Measurements from ENCODE around the gene ENPP4. TPM values are rescaled to one million over a fixed set of nuclear protein-coding genes. Genes with fewer than 3 reads are reported as not detected.
A peak's percentile ranks its signal among the peaks of the same experiment; 100 is the strongest.
"Not testable (repeated sequence)": the region's sequence is repeated elsewhere in the genome, so short reads cannot be mapped to it uniquely, and the experiment has no call there.

ENPP4 gene
- total RNA-seq, 2 experiments from 2014 or later: 6.6 to 7.3 TPM

DNA sequence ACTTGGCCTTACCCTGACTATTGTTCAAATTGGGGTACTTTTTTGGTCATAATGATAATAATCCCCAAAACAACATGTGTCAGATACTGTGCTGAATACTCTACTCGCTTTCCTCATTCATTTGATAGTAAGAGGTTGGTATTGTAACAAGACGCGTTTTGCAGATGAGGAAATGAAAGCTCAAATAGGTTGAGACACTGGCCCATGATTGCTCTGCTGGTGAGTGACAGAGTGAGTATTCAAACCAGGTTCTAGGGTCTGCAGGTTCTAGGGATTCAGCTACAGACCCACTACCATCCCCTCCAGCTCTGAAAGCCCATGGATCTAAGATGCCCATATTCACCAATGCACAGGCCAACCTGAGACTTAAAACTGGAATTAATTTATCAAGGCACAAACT lies 1.3 kb upstream of the ENPP4 start:
- ATAC-seq (no peak), DNase-seq (no peak)
- Mint-ChIP-seq H3K4me1 (ENCODE audit: low read depth) (peaks cover 25% of the 10 kb centered on the region), H3K9me3 (no peaks in the 10 kb centered on the region), H3K4me3 (peak overlapping the region; percentile 92), H3K27ac (no peak overlapping the region), H3K27me3 (no peaks in the 10 kb centered on the region), H3K36me3 (ENCODE audit: low read depth) (no peaks in the 10 kb centered on the region)
- intact Hi-C loops (cut with micrococcal nuclease): loop anchor here (2.0 kb wide), 1 partner anchor 42 kb away; the partner anchor contains the start of gene ENPP5
- TF ChIP-seq, protein P1, sequence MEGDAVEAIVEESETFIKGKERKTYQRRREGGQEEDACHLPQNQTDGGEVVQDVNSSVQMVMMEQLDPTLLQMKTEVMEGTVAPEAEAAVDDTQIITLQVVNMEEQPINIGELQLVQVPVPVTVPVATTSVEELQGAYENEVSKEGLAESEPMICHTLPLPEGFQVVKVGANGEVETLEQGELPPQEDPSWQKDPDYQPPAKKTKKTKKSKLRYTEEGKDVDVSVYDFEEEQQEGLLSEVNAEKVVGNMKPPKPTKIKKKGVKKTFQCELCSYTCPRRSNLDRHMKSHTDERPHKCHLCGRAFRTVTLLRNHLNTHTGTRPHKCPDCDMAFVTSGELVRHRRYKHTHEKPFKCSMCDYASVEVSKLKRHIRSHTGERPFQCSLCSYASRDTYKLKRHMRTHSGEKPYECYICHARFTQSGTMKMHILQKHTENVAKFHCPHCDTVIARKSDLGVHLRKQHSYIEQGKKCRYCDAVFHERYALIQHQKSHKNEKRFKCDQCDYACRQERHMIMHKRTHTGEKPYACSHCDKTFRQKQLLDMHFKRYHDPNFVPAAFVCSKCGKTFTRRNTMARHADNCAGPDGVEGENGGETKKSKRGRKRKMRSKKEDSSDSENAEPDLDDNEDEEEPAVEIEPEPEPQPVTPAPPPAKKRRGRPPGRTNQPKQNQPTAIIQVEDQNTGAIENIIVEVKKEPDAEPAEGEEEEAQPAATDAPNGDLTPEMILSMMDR (IDR thresholded peaks at IDR 0.05): no peak
- ChIA-PET CTCF (interaction anchor here (1.1 to 2.0 kb wide), 5 partner anchors 14 to 198 kb away, joined by 4 to 15 read pairs (median 5); no protein-coding TSS in a partner anchor), POLR2A (no interaction called here)

DNA sequence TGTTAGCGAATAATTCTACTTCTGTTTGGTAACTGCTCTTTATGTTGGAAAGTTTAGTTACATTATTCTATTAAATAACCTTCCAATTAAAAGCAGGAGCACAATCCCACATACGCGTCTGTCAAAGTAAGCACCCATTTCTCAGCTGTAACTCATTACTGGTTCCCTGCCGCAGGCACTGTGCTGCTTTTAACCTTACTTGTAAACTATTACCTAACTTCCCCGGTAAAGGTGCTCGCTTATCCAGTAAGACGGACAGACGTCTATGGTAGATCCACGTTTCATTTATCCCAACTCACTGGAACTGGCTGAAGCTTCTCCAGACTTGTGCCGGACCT lies 529 bp upstream of the ENPP4 start:
- TF ChIP-seq, protein P1 (IDR thresholded peaks at IDR 0.05): no peak
- Mint-ChIP-seq H3K4me3 (peak overlapping the region; percentile 92), H3K4me1 (ENCODE audit: low read depth) (peaks cover 32% of the 10 kb centered on the region), H3K9me3 (no peaks in the 10 kb centered on the region), H3K27me3 (no peaks in the 10 kb centered on the region), H3K36me3 (ENCODE audit: low read depth) (no peaks in the 10 kb centered on the region), H3K27ac (peak overlapping the region; percentile 83)
- intact Hi-C loops (cut with micrococcal nuclease): loop anchor here (2.0 kb wide), 1 partner anchor 42 kb away; the partner anchor contains the start of gene ENPP5
- peak; percentile 37 for DNase-seq
- ATAC-seq: peak; percentile 10
- ChIA-PET CTCF (interaction anchor here (1.1 to 2.0 kb wide), 8 partner anchors 10 to 198 kb away, joined by 3 to 15 read pairs (median 5); no protein-coding TSS in a partner anchor), POLR2A (interaction anchor here (1.4 kb wide), 1 partner anchor 12 kb away, joined by 5 read pairs; no protein-coding TSS in a partner anchor)

DNA sequence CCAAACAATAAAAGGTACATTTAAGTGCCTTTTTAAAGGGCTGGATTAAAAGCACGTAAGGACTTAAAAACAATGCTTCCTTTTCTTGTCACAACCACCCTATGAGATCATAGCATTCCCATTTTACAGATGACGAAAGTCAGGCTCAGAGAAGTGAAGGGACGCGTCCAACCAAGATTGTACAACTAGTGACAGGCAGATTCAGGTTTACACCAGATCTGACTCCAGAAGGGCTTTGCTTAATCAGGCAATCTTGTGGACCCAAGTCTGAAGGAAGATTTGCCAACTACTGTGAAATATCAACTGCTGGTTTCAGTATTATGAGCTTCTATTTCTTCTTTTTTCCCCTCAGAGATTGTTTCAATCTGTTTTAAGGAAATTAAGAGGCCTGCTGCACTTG lies 877 bp downstream of the ENPP4 start:
- TF ChIP-seq, protein P1 (IDR thresholded peaks at IDR 0.05): no peak
- Mint-ChIP-seq H3K36me3 (ENCODE audit: low read depth) (no peaks in the 10 kb centered on the region), H3K4me3 (peak overlapping the region; percentile 92), H3K27me3 (no peaks in the 10 kb centered on the region), H3K27ac (peak overlapping the region; percentile 13), H3K9me3 (no peaks in the 10 kb centered on the region), H3K4me1 (ENCODE audit: low read depth) (peaks cover 41% of the 10 kb centered on the region)
- intact Hi-C loops (cut with micrococcal nuclease): no loop called here
- no peak for ATAC-seq
- DNase-seq: no peak
- POLR2A ChIA-PET: interaction anchor here (1.4 kb wide), 1 partner anchor 13 kb away, joined by 5 read pairs; no protein-coding TSS in a partner anchor
- CTCF ChIA-PET: interaction anchor here (1.0 kb wide), 2 partner anchors 40 to 91 kb away, joined by 3 read pairs; no protein-coding TSS in a partner anchor

DNA sequence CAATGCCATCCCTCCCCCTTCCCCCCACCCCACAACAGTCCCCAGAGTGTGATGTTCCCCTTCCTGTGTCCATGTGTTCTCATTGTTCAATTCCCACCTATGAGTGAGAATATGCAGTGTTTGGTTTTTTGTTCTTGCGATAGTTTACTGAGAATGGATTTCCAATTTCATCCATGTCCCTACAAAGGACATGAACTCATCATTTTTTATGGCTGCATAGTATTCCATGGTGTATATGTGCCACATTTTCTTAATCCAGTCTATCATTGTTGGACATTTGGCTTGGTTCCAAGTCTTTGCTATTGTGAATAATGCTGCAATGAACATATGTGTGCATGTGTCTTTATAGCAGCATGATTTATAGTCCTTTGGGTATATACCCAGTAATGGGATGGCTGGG lies 1.5 kb downstream of the ENPP4 start:
- H3K36me3 Mint-ChIP-seq (ENCODE audit: low read depth); intact Hi-C loops (cut with micrococcal nuclease); POLR2A ChIA-PET; ATAC-seq; H3K27me3 Mint-ChIP-seq; DNase-seq; H3K9me3 Mint-ChIP-seq; H3K27ac Mint-ChIP-seq: not testable (repeated sequence)
- Mint-ChIP-seq H3K4me3 (peak overlapping the region; percentile 39), H3K4me1 (ENCODE audit: low read depth) (peaks cover 42% of the 10 kb centered on the region)
- CTCF ChIA-PET: interaction anchor here (1.0 kb wide), 2 partner anchors 41 to 90 kb away, joined by 3 read pairs; no protein-coding TSS in a partner anchor

DNA sequence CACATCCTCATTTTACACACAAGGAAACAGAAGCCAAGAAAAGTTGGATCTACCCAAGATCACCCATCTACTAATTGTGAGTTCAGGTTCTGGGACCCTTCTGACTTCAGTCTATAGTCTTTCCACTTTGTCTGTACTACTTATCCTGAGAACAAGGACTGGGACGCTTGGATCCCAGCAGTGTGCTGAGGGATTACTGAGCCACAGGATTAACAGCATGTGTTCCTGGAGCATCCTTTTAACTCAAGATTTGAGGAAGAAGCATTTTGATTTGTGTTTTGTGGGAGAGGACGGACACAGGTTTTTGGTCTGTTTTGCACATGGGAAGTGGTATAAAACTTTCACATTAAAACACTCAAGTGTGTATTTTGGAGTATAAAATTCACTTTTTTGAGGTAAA lies 4.4 kb downstream of the ENPP4 start:
- H3K27ac Mint-ChIP-seq: no peak overlapping the region
- H3K27me3 Mint-ChIP-seq: no peaks in the 10 kb centered on the region
- H3K4me3 Mint-ChIP-seq: no peak overlapping the region
- H3K9me3 Mint-ChIP-seq: no peaks in the 10 kb centered on the region
- intact Hi-C loops (cut with micrococcal nuclease): no loop called here
- H3K36me3 Mint-ChIP-seq (ENCODE audit: low read depth): no peaks in the 10 kb centered on the region
- ChIA-PET POLR2A (no interaction called here), CTCF (no interaction called here)
- peaks cover 40% of the 10 kb centered on the region for H3K4me1 Mint-ChIP-seq (ENCODE audit: low read depth)
- ATAC-seq (no peak), DNase-seq (no peak)
- TF ChIP-seq, protein P1 (IDR thresholded peaks at IDR 0.05): no peak

All from activated CD8-positive, alpha-beta T cell treated with anti-CD3 and anti-CD28 coated beads for 36 hours (primary cell).